ENCODE results near the gene SPPL3.

- TF ChIP-seq, protein P1, sequence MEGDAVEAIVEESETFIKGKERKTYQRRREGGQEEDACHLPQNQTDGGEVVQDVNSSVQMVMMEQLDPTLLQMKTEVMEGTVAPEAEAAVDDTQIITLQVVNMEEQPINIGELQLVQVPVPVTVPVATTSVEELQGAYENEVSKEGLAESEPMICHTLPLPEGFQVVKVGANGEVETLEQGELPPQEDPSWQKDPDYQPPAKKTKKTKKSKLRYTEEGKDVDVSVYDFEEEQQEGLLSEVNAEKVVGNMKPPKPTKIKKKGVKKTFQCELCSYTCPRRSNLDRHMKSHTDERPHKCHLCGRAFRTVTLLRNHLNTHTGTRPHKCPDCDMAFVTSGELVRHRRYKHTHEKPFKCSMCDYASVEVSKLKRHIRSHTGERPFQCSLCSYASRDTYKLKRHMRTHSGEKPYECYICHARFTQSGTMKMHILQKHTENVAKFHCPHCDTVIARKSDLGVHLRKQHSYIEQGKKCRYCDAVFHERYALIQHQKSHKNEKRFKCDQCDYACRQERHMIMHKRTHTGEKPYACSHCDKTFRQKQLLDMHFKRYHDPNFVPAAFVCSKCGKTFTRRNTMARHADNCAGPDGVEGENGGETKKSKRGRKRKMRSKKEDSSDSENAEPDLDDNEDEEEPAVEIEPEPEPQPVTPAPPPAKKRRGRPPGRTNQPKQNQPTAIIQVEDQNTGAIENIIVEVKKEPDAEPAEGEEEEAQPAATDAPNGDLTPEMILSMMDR (IDR thresholded peaks at IDR 0.05) = no peak
- TF ChIP-seq POLR2A (IDR thresholded peaks at IDR 0.05) (no peak), POLR2AphosphoS5 (IDR thresholded peaks at IDR 0.05; ENCODE audit: insufficient read depth in 1 of 2, low read depth in 1 of 2) (no peak)
These were observed 165.0 kb downstream of the SPPL3 start for GRCh38 chr12:120739031-120739762.
